GM12864 (cell line): ENCODE measurements around the gene EHMT1.

Experiments
- DNase-seq: peaks from one replicate; pipeline ENCODE4 v3.0.0-alpha.2; 2011; ENCODE audit warnings: low read depth
- H3K4me3 ChIP-seq: 2 replicates; pipeline ENCODE4 v1.5.1; 2011; ENCODE audit warnings: mild to moderate bottlenecking, low read depth, low read length, control low read depth
- TF ChIP-seq, protein P1 (sequence below): IDR thresholded peaks from 2 replicates; pipeline ENCODE4 v1.5.1; 2011; ENCODE audit warnings: low read depth, mild to moderate bottlenecking, moderate library complexity, low read length, control low read depth, inconsistent platforms; ENCODE audit errors: missing control alignments

The EHMT1 gene

DNA sequence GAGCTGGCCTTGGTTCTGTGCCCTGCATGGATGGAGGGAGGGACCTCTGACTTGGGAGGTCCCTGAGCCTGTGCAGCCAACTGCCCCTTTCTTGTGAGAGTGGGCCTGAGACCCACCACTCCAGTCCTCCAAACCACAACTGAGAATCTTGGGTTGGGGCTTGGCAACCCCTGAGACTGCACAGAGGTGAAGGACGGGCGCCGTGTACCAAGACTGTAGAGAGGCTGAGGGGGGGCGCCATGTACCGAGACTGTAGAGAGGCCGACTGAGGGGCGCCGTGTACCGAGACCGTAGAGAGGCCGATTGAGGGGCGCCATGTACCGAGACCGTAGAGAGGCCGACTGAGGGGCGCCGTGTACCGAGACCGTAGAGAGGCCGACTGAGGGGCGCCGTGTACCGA lies 199.5 kb downstream of the EHMT1 start:
- no peak overlapping the region for H3K4me3 ChIP-seq
- TF ChIP-seq, protein P1, sequence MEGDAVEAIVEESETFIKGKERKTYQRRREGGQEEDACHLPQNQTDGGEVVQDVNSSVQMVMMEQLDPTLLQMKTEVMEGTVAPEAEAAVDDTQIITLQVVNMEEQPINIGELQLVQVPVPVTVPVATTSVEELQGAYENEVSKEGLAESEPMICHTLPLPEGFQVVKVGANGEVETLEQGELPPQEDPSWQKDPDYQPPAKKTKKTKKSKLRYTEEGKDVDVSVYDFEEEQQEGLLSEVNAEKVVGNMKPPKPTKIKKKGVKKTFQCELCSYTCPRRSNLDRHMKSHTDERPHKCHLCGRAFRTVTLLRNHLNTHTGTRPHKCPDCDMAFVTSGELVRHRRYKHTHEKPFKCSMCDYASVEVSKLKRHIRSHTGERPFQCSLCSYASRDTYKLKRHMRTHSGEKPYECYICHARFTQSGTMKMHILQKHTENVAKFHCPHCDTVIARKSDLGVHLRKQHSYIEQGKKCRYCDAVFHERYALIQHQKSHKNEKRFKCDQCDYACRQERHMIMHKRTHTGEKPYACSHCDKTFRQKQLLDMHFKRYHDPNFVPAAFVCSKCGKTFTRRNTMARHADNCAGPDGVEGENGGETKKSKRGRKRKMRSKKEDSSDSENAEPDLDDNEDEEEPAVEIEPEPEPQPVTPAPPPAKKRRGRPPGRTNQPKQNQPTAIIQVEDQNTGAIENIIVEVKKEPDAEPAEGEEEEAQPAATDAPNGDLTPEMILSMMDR: no peak

DNA sequence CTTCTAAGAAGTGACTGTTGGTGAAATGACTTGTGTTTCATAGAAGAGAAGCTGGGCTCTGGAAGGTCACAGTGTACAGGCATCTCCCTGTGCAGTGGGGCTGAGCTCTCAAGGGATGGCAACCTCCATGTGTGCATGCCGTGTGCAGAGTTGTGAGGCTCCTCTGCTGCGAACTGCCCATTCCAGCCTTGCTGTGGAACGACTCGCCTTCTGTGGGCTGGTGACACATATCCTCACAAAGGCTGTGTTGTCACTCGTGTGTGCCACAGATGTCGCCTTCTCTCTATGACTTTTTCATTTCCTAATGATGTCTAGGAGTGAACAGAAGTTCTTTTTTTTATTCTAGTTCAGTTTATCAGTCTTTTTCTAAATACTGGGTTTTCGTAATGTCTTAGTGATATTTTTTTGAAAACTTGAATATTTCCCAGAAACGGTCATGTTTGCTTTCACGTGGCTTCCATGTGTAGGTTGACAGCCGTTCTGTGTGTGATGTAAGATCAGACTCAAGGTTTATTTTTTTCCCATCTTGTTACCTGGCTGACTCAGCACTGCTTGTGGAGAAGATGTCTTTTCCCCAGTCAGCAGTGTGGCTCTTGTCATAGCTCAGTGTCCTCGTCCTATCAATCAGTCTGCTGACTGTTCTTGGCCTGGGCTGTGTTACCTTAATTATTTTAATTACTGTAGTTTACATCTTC lies 201.5 kb downstream of the EHMT1 start:
- no peak overlapping the region for H3K4me3 ChIP-seq
- no peak for DNase-seq
- TF ChIP-seq, protein P1: no peak

More for the DNA sequence above, 199.5 kb downstream of the EHMT1 start:
- no peak for DNase-seq

DNA sequence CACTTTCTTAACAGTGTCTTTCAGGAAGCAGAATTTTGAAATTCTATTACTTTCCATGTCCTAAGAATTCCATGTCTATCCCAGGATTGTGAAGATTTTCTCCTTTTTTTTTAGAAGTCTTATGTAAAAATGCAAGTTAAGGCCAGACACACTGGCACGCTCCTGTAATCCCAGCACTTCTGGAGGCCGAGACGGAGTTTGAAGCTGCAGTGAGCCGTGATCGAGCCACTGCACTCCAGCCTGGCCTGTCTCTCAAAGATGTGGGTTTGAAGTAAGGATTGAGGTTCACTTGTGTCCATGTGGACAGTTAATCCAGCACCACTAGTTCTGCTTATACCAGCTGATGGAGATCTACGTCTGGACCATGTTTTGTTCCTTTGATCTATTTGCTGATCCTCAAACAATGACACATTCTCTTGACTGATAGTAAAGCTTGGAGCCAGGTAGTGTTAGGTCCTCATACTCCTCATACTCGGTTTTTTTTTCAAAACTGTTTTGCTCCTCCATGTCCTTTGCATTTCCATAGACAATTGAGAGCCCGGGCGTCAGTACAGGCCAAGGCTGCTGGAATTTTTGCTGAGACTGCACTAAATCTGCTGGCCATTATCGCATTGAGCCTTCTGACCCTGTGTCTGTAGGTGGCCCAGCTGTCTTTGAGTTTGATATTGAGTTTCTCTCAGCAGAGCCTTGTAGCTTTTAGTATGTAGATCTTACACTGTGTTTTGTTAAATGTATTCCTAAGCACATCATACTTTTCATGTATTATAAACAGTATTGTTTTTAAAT lies 205.4 kb downstream of the EHMT1 start:
- DNase-seq: no peak
- H3K4me3 ChIP-seq: no peak overlapping the region
- TF ChIP-seq, protein P1: no peak

DNA sequence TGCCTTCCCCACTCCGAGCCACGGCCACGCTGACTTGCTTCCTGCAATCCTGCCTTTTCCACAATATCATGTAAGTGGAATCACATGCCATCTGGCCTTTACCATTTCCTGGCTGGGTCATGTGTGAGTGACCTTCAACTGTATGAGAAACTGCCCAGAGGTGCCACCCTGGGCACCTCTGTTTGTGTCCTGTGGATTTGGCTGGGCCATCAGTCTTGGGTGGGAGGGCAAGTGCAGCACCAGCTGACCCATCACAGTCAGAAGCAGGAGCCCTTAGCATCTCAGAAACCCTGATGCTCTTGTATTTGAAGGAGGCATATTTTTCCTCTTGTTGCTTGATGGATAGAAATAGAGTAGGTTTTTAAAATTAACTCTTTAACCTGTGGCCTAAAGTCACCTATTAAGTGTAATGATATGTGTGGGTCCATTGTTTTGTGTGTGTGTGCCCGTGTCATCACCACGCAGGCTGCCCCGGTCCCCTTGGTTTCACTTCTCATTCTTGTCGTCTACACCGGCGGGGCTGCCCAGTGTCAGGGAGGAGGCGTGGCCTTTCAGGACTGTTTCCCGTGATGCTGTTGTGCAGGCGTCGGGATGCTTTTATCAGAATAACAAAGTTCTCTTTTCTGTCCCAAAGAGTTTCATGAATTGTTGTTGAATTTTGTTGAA lies 206.7 kb downstream of the EHMT1 start:
- H3K4me3 ChIP-seq: no peak overlapping the region
- DNase-seq: no peak
- TF ChIP-seq, protein P1: no peak

DNA sequence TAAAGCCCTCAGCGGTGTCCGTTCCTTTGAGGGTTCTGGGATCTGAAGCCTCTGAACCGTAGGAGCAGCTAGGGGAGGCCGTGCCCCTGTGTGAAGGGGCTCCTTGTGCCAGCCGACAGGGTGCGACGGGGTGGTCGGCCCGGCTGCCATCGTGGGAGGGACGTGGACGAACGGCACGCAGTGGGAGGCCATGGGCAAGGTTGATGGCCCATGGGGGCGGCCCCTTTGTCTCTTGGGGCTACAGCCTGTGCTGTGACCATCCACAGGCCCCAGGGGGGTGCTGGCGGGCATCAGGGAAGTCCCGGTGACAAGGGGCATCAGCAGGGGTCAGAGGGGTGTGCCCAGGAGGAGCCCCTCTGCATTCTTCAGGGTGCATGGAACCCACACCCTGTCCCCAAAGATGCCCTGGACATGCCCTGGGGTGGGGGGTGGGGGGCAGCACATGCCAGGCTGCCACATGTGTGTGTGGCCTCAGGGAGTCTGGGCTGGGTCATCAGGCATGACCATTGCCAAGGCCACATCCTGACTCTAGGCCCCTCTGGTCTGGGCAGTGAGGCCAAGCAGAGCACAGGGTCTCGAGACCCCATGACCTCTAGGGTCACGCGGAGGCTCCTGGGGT lies 209.2 kb downstream of the EHMT1 start:
- H3K4me3 ChIP-seq: no peak overlapping the region
- TF ChIP-seq, protein P1: no peak
- DNase-seq: no peak

DNA sequence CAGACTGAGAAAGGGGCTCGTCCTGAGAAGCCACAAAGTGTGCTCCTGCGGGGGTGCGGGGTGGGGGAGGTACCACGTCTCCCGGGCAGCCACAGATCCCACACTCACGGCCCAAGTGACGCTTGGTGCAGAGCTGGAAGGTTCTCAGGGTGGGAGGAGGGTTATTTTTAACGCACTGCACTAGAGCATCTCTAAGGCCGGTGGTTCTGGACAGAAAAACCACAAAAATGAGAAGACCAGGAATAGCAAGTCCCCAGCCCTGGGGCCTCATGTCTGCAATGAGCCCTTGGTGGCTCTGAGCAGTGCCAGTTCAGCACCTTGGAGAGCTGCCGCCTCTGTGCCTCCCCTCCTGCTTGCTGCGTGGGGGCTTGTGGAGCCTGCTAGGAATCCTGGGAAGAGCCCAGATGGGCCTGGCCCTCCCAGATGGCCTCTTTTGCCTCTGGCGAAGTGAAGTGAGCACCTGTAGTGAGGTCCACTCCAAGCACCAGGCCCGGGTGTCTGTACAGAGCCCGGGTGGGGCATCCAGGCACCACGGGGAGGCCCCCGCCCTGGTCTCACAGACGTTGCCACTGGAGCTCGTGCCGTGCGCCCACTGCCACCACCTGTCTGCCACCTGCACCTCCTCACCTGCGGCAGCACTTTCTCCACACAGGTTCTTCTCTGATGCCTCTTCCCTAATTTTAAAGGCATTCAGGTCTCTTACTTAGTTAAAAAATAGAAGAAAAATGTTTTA lies 209.9 kb downstream of the EHMT1 start:
- TF ChIP-seq, protein P1: no peak
- DNase-seq: no peak
- H3K4me3 ChIP-seq: no peak overlapping the region
